SK-N-MC (cell line): ENCODE results near the gene USP50.

Experiments
- DNase-seq: peaks from one replicate; pipeline ENCODE4 v3.0.0-alpha.2; 2011; ENCODE audit warnings: low read depth, low spot score
- H3K27ac ChIP-seq: fragments of 200-600 bp; sonication (generic); 2 replicates; pipeline ENCODE4 v1.5.1; 2016; ENCODE audit warnings: mixed run types
- H3K36me3 ChIP-seq: fragments of 200-600 bp; sonication (generic); 2 replicates; pipeline ENCODE4 v1.6.1; 2017; ENCODE audit warnings: antibody characterized with exemption, low read length, mixed read lengths; ENCODE audit not compliant: insufficient read depth
- H3K4me3 ChIP-seq: fragments of 200-600 bp; sonication (generic); 2 replicates; pipeline ENCODE4 v1.5.1; 2016
- H3K9ac ChIP-seq: fragments of 200-600 bp; sonication (generic); 2 replicates; pipeline ENCODE4 v1.8.0; 2017; ENCODE audit warnings: mixed run types, mixed read lengths; ENCODE audit not compliant: insufficient read length
- H3K9me3 ChIP-seq: fragments of 200-600 bp; sonication (generic); 2 replicates; pipeline ENCODE4 v1.6.1; 2017; ENCODE audit warnings: low read depth, mild to moderate bottlenecking, antibody characterized with exemption, low read length, moderate library complexity, mixed read lengths
- EZH2 ChIP-seq: fragments of 200-600 bp; sonication (generic); IDR thresholded peaks from one replicate; pipeline ENCODE4 v1.6.1; 2017; ENCODE audit warnings: antibody characterized with exemption
- POLR2AphosphoS5 ChIP-seq: IDR thresholded peaks from 2 replicates; pipeline ENCODE4 v1.6.1; 2012; ENCODE audit warnings: mild to moderate bottlenecking, low read depth, low read length, borderline replicate concordance

USP50 gene

GRCh38 chr15:50452927-50453326, 93.5 kb downstream of the USP50 start:
- no peak for TF ChIP-seq EZH2
- no peak for TF ChIP-seq POLR2AphosphoS5
- Histone ChIP-seq H3K27ac (no peak overlapping the region), H3K4me3 (no peak overlapping the region), H3K9ac (no peak overlapping the region), H3K36me3 (peaks cover 30% of the 10 kb centered on the region), H3K9me3 (no peaks in the 10 kb centered on the region)
- no peak for DNase-seq
